K562 (cell line): ENCODE data around the gene PMPCA. TPM values are rescaled to one million over a fixed set of nuclear protein-coding genes. Genes with fewer than 3 reads are reported as not detected.

ENCODE experiments used
- BMI1 ChIP-seq: fragments of 150-350 bp; IDR thresholded peaks from 2 replicates; pipeline ENCODE4 v1.6.1; 2014; ENCODE audit warnings: low read length
- BRD4 ChIP-seq: fragments of 200-600 bp; sonication (generic); IDR thresholded peaks from 2 replicates; pipeline ENCODE4 v1.6.1; 2017; ENCODE audit warnings: inconsistent platforms
- CBX8 ChIP-seq: fragments of 200-600 bp; sonication (generic); IDR thresholded peaks from 2 replicates; pipeline ENCODE4 v1.6.1; 2012; ENCODE audit warnings: borderline replicate concordance, mixed run types, low read depth, mild to moderate bottlenecking, moderate library complexity, mixed read lengths, low read length, control low read depth, inconsistent platforms; ENCODE audit not compliant: poor library complexity, severe bottlenecking; ENCODE audit errors: extremely low read depth
- CGGBP1 ChIP-seq: fragments of 250-450 bp; sonication (Bioruptor Pico); IDR thresholded peaks from 2 replicates; pipeline ENCODE4 v1.9.0; 2021; ENCODE audit warnings: mild to moderate bottlenecking
- CREB3L1 ChIP-seq: fragments of 450-650 bp; IDR thresholded peaks from 2 replicates; pipeline ENCODE4 v1.6.1; 2014; ENCODE audit warnings: low read depth, mild to moderate bottlenecking, moderate library complexity, borderline replicate concordance
- CREBBP ChIP-seq: IDR thresholded peaks from one replicate; pipeline ENCODE4 v1.6.1; 2012; ENCODE audit warnings: low read depth, mild to moderate bottlenecking, control low read depth, inconsistent platforms, low read length
- FOXA3 ChIP-seq, 2 experiments: fragments of 450-650 bp in 1 of 2; sonication (generic) in 1 of 2; formaldehyde crosslinking; IDR thresholded peaks in 1 of 2; conservative IDR thresholded peaks in 1 of 2; 2 replicates each; pipeline versions ENCODE4 v1.4.0 to v1.8.0; 2020 to 2022; ENCODE audit warnings: mild to moderate bottlenecking in 2 of 2, missing genetic modification reagents in 1 of 2
- HCFC1 ChIP-seq: IDR thresholded peaks from 2 replicates; pipeline ENCODE4 v1.6.1; 2012; ENCODE audit warnings: low read depth, low read length, improper control_type of control experiment
- JUND ChIP-seq, 2 experiments: IDR thresholded peaks; 2 replicates in 1 of 2; 3 replicates in 1 of 2; pipeline ENCODE4 v1.6.1; 2011; ENCODE audit warnings: borderline replicate concordance in 2 of 2, low read depth in 2 of 2, low read length in 2 of 2, improper control_type of control experiment in 1 of 2, missing biosample characterization in 1 of 2, missing genetic modification characterization in 1 of 2, missing genetic modification reagents in 1 of 2
- KAT2B ChIP-seq: IDR thresholded peaks from one replicate; pipeline ENCODE4 v1.6.1; 2012; ENCODE audit warnings: low read depth, mild to moderate bottlenecking, control low read depth, inconsistent platforms, low read length, moderate library complexity
- MTF1 ChIP-seq: fragments of 250-450 bp; sonication (Bioruptor Pico); IDR thresholded peaks from 2 replicates; pipeline ENCODE4 v1.9.0; 2021; ENCODE audit warnings: moderate library complexity, mild to moderate bottlenecking, inconsistent platforms, borderline replicate concordance
- MXI1 ChIP-seq: IDR thresholded peaks from 2 replicates; pipeline ENCODE4 v1.6.1; 2011; ENCODE audit warnings: low read depth, mild to moderate bottlenecking, improper control_type of control experiment, low read length
- NBN ChIP-seq: fragments of 450-650 bp; IDR thresholded peaks from 2 replicates; pipeline ENCODE4 v1.6.1; 2016; ENCODE audit warnings: low read depth, mild to moderate bottlenecking
- PHF20 ChIP-seq: fragments of 450-650 bp; IDR thresholded peaks from 2 replicates; pipeline ENCODE4 v1.6.1; 2018; ENCODE audit not compliant: partially characterized antibody
- polyA plus RNA-seq, 8 experiments: library from polyadenylated mRNA; depleted of rRNA in 4 of 8; stranded (reverse) in 5 of 8; unstranded in 3 of 8; fragments of >200 nt; fragmentation: Nextera tagmentation in 2 of 8; fragmentation: Illumina TruSeq in 1 of 8; extraction: Ambion mirVana in 2 of 8; extraction: Trizol in 1 of 8; gene quantifications; 2 replicates each; pipeline versions ENCODE4 v1.2.1 to v1.2.3, GENCODE V29; 2011 to 2014; ENCODE audit warnings: inconsistent platforms in 1 of 8, missing spikeins in 1 of 8
- total RNA-seq, 7 experiments: library from RNA; depleted of rRNA in 6 of 7; stranded (reverse); fragments of >200 nt in 6 of 7; fragmentation: Illumina TruSeq in 2 of 7; extraction: Trizol in 2 of 7; gene quantifications; 2 replicates each; pipeline versions ENCODE4 v1.2.1 to v1.2.3, GENCODE V29; 2011 to 2021; ENCODE audit warnings: low replicate concordance in 1 of 7
- TF ChIP-seq, protein P1 (sequence below), 2 experiments: fragments of 450-650 bp; conservative IDR thresholded peaks; 2 replicates each; pipeline ENCODE4 v1.6.1; 2017; ENCODE audit warnings: mild to moderate bottlenecking in 2 of 2, moderate library complexity in 2 of 2

PMPCA gene
- total and polyA plus RNA-seq, 9 of the 15 experiments (the other 6 are each of a cell fraction or from before 2014, with no cell fraction given), result 23.9 to 143 (median 86.6) TPM

GRCh38 chr9:136410500-136411287 is at the start of gene PMPCA, which contains the start of gene ENTR1 (continued):
- no peak for TF ChIP-seq FOXA3 (CRISPR knock-in tag; conservative IDR thresholded peaks at IDR 0.05 in 1 of 2, IDR thresholded peaks at IDR 0.05 in 1 of 2)
- no peak for TF ChIP-seq NBN
- peak; percentile 41 for TF ChIP-seq JUND (IDR thresholded peaks at IDR 0.05; ENCODE audit: borderline replicate concordance, low read depth, low read length)
- no peak; the same call in 2 of the 3 replicates for TF ChIP-seq JUND (tag; IDR thresholded peaks at IDR 0.05; ENCODE audit: borderline replicate concordance, low read depth, low read length)
- no peak for TF ChIP-seq MTF1 (CRISPR knock-in tag)
- TF ChIP-seq KAT2B, result no peak
- peak; percentile 43; the same call in 1 of the 2 replicates for TF ChIP-seq CREB3L1
- TF ChIP-seq PHF20, result peak; percentile 82
- TF ChIP-seq BRD4, result 0 out of 2 replicates have a peak, but pooled peaks have one; percentile 20
- peak; percentile 74 for TF ChIP-seq HCFC1
- TF ChIP-seq CREBBP, result no peak
- TF ChIP-seq CBX8, result no peak
- peak; percentile 44; the same call in 1 of the 2 replicates for TF ChIP-seq MXI1
- TF ChIP-seq, protein P1, sequence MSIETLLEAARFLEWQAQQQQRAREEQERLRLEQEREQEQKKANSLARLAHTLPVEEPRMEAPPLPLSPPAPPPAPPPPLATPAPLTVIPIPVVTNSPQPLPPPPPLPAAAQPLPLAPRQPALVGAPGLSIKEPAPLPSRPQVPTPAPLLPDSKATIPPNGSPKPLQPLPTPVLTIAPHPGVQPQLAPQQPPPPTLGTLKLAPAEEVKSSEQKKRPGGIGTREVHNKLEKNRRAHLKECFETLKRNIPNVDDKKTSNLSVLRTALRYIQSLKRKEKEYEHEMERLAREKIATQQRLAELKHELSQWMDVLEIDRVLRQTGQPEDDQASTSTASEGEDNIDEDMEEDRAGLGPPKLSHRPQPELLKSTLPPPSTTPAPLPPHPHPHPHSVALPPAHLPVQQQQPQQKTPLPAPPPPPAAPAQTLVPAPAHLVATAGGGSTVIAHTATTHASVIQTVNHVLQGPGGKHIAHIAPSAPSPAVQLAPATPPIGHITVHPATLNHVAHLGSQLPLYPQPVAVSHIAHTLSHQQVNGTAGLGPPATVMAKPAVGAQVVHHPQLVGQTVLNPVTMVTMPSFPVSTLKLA (conservative IDR thresholded peaks at IDR 0.05), result peak; percentile 32 to 75
- TF ChIP-seq CGGBP1 (CRISPR knock-in tag), result 0 out of 2 replicates have a peak, but pooled peaks have one; percentile 4
- no peak for TF ChIP-seq BMI1
